ENCODE data around the gene UBE2H.
"Not testable (repeated sequence)": the region's sequence is repeated elsewhere in the genome, so short reads cannot be mapped to it uniquely, and the experiment has no call there.

UBE2H gene

GRCh38 chr7:129870668-129871067, 82.1 kb downstream of the UBE2H start:
- no peak for DNase-seq (ENCODE audit: low read depth, low spot score)
- H3K9me3 ChIP-seq (ENCODE audit: low read depth, low read length), result no peaks in the 10 kb centered on the region
- no peak overlapping the region for H3K4me3 ChIP-seq
- no peak overlapping the region for H3K9ac ChIP-seq (ENCODE audit: insufficient read length)
- H3K36me3 ChIP-seq (ENCODE audit: insufficient read depth, low read length), result no peaks in the 10 kb centered on the region
- TF ChIP-seq POLR2AphosphoS5 (IDR thresholded peaks at IDR 0.05; ENCODE audit: borderline replicate concordance, low read depth, low read length) (no peak), FOXP2 (optimal IDR thresholded peaks at IDR 0.05; ENCODE audit: control extremely low read depth, extremely low read length, insufficient read depth) (no peak), EZH2 (IDR thresholded peaks at IDR 0.05) (no peak)
- no peak overlapping the region for H3K27ac ChIP-seq

- TF ChIP-seq POLR2AphosphoS5 (IDR thresholded peaks at IDR 0.05; ENCODE audit: borderline replicate concordance, low read depth, low read length), result no peak
- TF ChIP-seq FOXP2 (optimal IDR thresholded peaks at IDR 0.05; ENCODE audit: control extremely low read depth, extremely low read length, insufficient read depth), result no peak
- TF ChIP-seq EZH2 (IDR thresholded peaks at IDR 0.05), result no peak
- Histone ChIP-seq H3K9me3 (ENCODE audit: low read depth, low read length) (no peaks in the 10 kb centered on the region), H3K27ac (peak overlapping the region; percentile 82), H3K9ac (ENCODE audit: insufficient read length) (no peak overlapping the region), H3K36me3 (ENCODE audit: insufficient read depth, low read length) (no peaks in the 10 kb centered on the region), H3K4me3 (no peak overlapping the region)
- DNase-seq (ENCODE audit: low read depth, low spot score), result no peak
Measured at GRCh38 chr7:129866251-129866650, 86.5 kb downstream of the UBE2H start.

GRCh38 chr7:129865925-129866201, 86.9 kb downstream of the UBE2H start:
- TF ChIP-seq POLR2AphosphoS5 (IDR thresholded peaks at IDR 0.05; ENCODE audit: borderline replicate concordance, low read depth, low read length) (no peak), EZH2 (IDR thresholded peaks at IDR 0.05) (no peak), FOXP2 (optimal IDR thresholded peaks at IDR 0.05; ENCODE audit: control extremely low read depth, extremely low read length, insufficient read depth) (no peak)
- peak overlapping the region; percentile 82 for H3K27ac ChIP-seq
- H3K9ac ChIP-seq (ENCODE audit: insufficient read length), result no peak overlapping the region
- H3K4me3 ChIP-seq, result no peak overlapping the region
- H3K9me3 ChIP-seq (ENCODE audit: low read depth, low read length), result no peaks in the 10 kb centered on the region
- DNase-seq (ENCODE audit: low read depth, low spot score), result no peak
- no peaks in the 10 kb centered on the region for H3K36me3 ChIP-seq (ENCODE audit: insufficient read depth, low read length)

DNA sequence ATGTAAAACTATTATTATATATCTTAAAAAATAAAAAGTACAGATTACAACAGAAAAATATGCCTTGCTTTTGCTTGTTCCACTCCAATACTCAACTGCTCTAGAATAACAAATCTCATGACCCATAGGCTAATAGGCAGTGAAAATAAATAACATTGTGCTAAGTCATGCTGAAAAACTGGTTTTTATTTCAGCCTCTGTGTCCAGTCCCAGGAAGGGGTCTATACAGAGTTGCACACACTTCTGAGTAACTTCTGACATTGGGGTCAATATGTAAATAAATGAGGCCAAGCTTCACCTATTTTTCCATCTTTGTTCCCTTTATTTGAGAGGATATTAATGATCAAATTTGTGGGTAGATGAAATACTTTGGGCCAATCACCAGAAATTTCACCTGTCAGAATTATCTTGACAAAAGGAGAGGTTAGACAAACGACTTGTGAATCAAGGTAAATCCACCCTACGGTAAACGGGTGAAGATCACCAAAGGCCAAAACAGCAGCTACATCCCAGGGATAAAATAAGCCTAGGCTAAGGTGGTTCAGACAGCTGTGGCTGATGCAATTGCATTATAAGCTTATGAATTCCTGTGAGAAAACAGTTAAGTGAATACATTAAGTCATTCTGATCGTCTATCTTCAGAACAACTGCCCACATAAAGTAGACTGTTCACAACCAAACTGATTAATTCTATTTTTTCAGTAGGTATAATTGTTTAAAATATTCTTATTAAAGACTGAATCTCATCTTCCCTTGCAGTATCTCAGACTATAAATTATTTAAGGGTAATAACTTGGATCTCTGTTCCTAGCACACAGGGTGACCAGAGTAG, 87.5 kb downstream of the UBE2H start:
- Histone ChIP-seq H3K9me3 (ENCODE audit: low read depth, low read length) (no peaks in the 10 kb centered on the region), H3K9ac (ENCODE audit: insufficient read length) (peak overlapping the region; percentile 54), H3K36me3 (ENCODE audit: insufficient read depth, low read length) (no peaks in the 10 kb centered on the region), H3K27ac (peak overlapping the region; percentile 82), H3K4me3 (peak overlapping the region; percentile 20; the same call in 1 of the 2 replicates)
- TF ChIP-seq EZH2 (IDR thresholded peaks at IDR 0.05), result no peak
- no peak for DNase-seq (ENCODE audit: low read depth, low spot score)

- H3K27ac ChIP-seq, result peak overlapping the region; percentile 82; the same call in 1 of the 2 replicates
- H3K9me3 ChIP-seq (ENCODE audit: low read depth, low read length); H3K9ac ChIP-seq (ENCODE audit: insufficient read length); DNase-seq (ENCODE audit: low read depth, low spot score); H3K36me3 ChIP-seq (ENCODE audit: insufficient read depth, low read length); H3K4me3 ChIP-seq: not testable (repeated sequence)
Measured at GRCh38 chr7:129864676-129865075, 88.1 kb downstream of the UBE2H start.

DNA sequence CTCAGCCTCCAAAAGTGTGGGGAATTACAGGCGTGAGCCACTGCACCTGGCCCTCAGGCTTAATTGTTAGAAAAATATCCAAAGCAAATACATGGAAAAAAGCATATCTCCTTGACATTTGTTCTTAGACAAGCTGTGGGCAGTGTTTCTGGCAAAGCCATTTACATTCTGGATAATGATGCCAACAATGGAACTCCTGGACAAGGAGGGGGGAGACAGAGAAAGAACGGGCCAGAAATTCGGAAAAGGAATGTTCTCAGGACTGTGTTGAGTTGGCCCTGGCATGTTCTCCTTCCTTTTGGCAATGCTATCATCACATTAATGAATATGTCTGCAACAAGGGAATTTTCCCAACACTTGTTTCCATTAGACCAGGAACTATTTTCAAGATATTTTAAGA, 88.7 kb downstream of the UBE2H start:
- DNase-seq (ENCODE audit: low read depth, low spot score), result no peak
- no peak overlapping the region for H3K9ac ChIP-seq (ENCODE audit: insufficient read length)
- no peak overlapping the region; the same call in 1 of the 2 replicates for H3K27ac ChIP-seq
- H3K9me3 ChIP-seq (ENCODE audit: low read depth, low read length), result no peaks in the 10 kb centered on the region
- TF ChIP-seq EZH2 (IDR thresholded peaks at IDR 0.05) (no peak), FOXP2 (optimal IDR thresholded peaks at IDR 0.05; ENCODE audit: control extremely low read depth, extremely low read length, insufficient read depth) (no peak), POLR2AphosphoS5 (IDR thresholded peaks at IDR 0.05; ENCODE audit: borderline replicate concordance, low read depth, low read length) (no peak)
- H3K36me3 ChIP-seq (ENCODE audit: insufficient read depth, low read length), result no peaks in the 10 kb centered on the region
- H3K4me3 ChIP-seq, result no peak overlapping the region

DNA sequence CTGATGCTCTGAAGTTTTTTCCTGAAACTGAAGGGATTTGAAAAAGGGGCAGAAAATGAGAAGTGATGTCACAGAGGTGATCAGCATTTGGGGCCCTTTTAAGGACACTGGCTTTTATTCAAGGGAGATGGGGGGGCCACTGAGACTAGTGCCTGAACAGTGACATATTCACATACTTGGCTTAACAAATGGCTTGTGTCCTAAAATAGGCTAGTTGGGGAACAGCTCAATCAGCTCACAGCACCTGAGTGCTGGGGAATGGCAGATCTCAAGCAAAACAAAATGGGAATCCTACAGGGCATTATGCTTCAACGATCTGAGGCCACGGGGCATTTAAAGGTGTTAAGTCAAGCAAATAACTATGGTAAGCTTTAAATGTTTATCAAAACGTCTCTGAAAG, 90.1 kb downstream of the UBE2H start:
- Histone ChIP-seq H3K9me3 (ENCODE audit: low read depth, low read length) (no peaks in the 10 kb centered on the region), H3K27ac (peak overlapping the region; percentile 68), H3K4me3 (no peak overlapping the region), H3K9ac (ENCODE audit: insufficient read length) (no peak overlapping the region), H3K36me3 (ENCODE audit: insufficient read depth, low read length) (no peaks in the 10 kb centered on the region)
- TF ChIP-seq EZH2 (IDR thresholded peaks at IDR 0.05), result no peak
- no peak for TF ChIP-seq POLR2AphosphoS5 (IDR thresholded peaks at IDR 0.05; ENCODE audit: borderline replicate concordance, low read depth, low read length)
- no peak for TF ChIP-seq FOXP2 (optimal IDR thresholded peaks at IDR 0.05; ENCODE audit: control extremely low read depth, extremely low read length, insufficient read depth)
- no peak for DNase-seq (ENCODE audit: low read depth, low spot score)

GRCh38 chr7:129860784-129861183, 92.0 kb downstream of the UBE2H start:
- H3K9ac ChIP-seq (ENCODE audit: insufficient read length); H3K4me3 ChIP-seq; H3K36me3 ChIP-seq (ENCODE audit: insufficient read depth, low read length); DNase-seq (ENCODE audit: low read depth, low spot score); H3K9me3 ChIP-seq (ENCODE audit: low read depth, low read length); H3K27ac ChIP-seq: not testable (repeated sequence)

GRCh38 chr7:129859183-129859582, 93.6 kb downstream of the UBE2H start:
- no peak overlapping the region for H3K4me3 ChIP-seq
- no peaks in the 10 kb centered on the region for H3K9me3 ChIP-seq (ENCODE audit: low read depth, low read length)
- peak overlapping the region; percentile 57 for H3K27ac ChIP-seq
- TF ChIP-seq POLR2AphosphoS5 (IDR thresholded peaks at IDR 0.05; ENCODE audit: borderline replicate concordance, low read depth, low read length) (no peak), FOXP2 (optimal IDR thresholded peaks at IDR 0.05; ENCODE audit: control extremely low read depth, extremely low read length, insufficient read depth) (no peak), EZH2 (IDR thresholded peaks at IDR 0.05) (no peak)
- H3K9ac ChIP-seq (ENCODE audit: insufficient read length), result no peak overlapping the region
- no peak for DNase-seq (ENCODE audit: low read depth, low spot score)
- H3K36me3 ChIP-seq (ENCODE audit: insufficient read depth, low read length), result no peaks in the 10 kb centered on the region
